ENCODE data around the gene MICB.

The MICB gene

GRCh38 chr6:31559958-31560696, 62.2 kb downstream of the MICB start:
- Histone ChIP-seq H3K9ac (ENCODE audit: low read depth in 1 of 2, low read length in 2 of 2) (no peak overlapping the region), H3K4me3 (ENCODE audit: low read length in 2 of 2) (peak overlapping the region in 1 of 2 donors; percentile 33), H3K9me3 (ENCODE audit: control insufficient read depth in 2 of 2, low read length in 2 of 2) (no peaks in the 10 kb centered on the region), H3K27me3 (ENCODE audit: control insufficient read depth in 2 of 2, insufficient read depth in 2 of 2, low read length in 2 of 2) (no peaks in the 10 kb centered on the region), H3K4me1 (ENCODE audit: control insufficient read depth in 2 of 2, insufficient read depth in 2 of 2, low read length in 2 of 2) (peaks cover 7 to 13% of the 10 kb centered on the region in 2 donors), H3K36me3 (ENCODE audit: control insufficient read depth in 2 of 2, insufficient read depth in 2 of 2, low read length in 2 of 2) (peaks cover 12 to 18% of the 10 kb centered on the region in 2 donors), H3K27ac (ENCODE audit: low read depth in 2 of 2, low read length in 2 of 2) (peak overlapping the region in 1 of 2 donors; percentile 52)

GRCh38 chr6:31560697-31561058, 62.7 kb downstream of the MICB start:
- no peak overlapping the region for H3K9ac ChIP-seq (ENCODE audit: low read depth in 1 of 2, low read length in 2 of 2)
- H3K27me3 ChIP-seq (ENCODE audit: control insufficient read depth in 2 of 2, insufficient read depth in 2 of 2, low read length in 2 of 2), result no peaks in the 10 kb centered on the region
- H3K36me3 ChIP-seq (ENCODE audit: control insufficient read depth in 2 of 2, insufficient read depth in 2 of 2, low read length in 2 of 2), result peaks cover 12 to 18% of the 10 kb centered on the region in 2 donors
- no peaks in the 10 kb centered on the region for H3K9me3 ChIP-seq (ENCODE audit: control insufficient read depth in 2 of 2, low read length in 2 of 2)
- peaks cover 7 to 13% of the 10 kb centered on the region in 2 donors for H3K4me1 ChIP-seq (ENCODE audit: control insufficient read depth in 2 of 2, insufficient read depth in 2 of 2, low read length in 2 of 2)
- no peak overlapping the region for H3K4me3 ChIP-seq (ENCODE audit: low read length in 2 of 2)
- H3K27ac ChIP-seq (ENCODE audit: low read depth in 2 of 2, low read length in 2 of 2), result peak overlapping the region in 1 of 2 donors; percentile 52

All from mucosa of rectum (tissue), 2 donors.